GM18861 (cell line): ENCODE measurements around the gene HUS1B.
"Not testable (repeated sequence)": the region's sequence is repeated elsewhere in the genome, so short reads cannot be mapped to it uniquely, and the experiment has no call there.

Experiments
- ATAC-seq: cut with Tn5 transposase; IDR thresholded peaks from one replicate; pipeline ENCODE4 v1.9.1; 2021; ENCODE audit not compliant: unreplicated experiment

The HUS1B gene

GRCh38 chr6:679282-679681, 22.4 kb upstream of the HUS1B start:
- ATAC-seq = no peak

GRCh38 chr6:678520-678919, 21.6 kb upstream of the HUS1B start:
- no peak for ATAC-seq

- ATAC-seq = no peak
Measured at GRCh38 chr6:677919-678318, 21.0 kb upstream of the HUS1B start.

GRCh38 chr6:674956-675355, 18.1 kb upstream of the HUS1B start:
- no peak for ATAC-seq

GRCh38 chr6:674406-674805, 17.5 kb upstream of the HUS1B start:
- no peak for ATAC-seq

GRCh38 chr6:667253-667927, 10.5 kb upstream of the HUS1B start:
- ATAC-seq = no peak

- ATAC-seq = no peak
Measured at GRCh38 chr6:665403-666267, 8.7 kb upstream of the HUS1B start.

GRCh38 chr6:663788-664187, 6.9 kb upstream of the HUS1B start:
- ATAC-seq = not testable (repeated sequence)

GRCh38 chr6:659716-660581, 3.0 kb upstream of the HUS1B start:
- no peak for ATAC-seq

- no peak for ATAC-seq
Measured at GRCh38 chr6:658244-658643, 1.3 kb upstream of the HUS1B start.

GRCh38 chr6:657743-658142, 843 bp upstream of the HUS1B start:
- ATAC-seq = no peak

GRCh38 chr6:654136-654535, 2.8 kb downstream of the HUS1B start:
- no peak for ATAC-seq

GRCh38 chr6:652865-653264, 4.0 kb downstream of the HUS1B start:
- no peak for ATAC-seq

GRCh38 chr6:650098-650497, 6.8 kb downstream of the HUS1B start:
- ATAC-seq = no peak

- ATAC-seq = no peak
Measured at GRCh38 chr6:642805-643204, 14.1 kb downstream of the HUS1B start.

- no peak for ATAC-seq
Measured at GRCh38 chr6:641225-641985, 15.5 kb downstream of the HUS1B start.

- ATAC-seq = no peak
Measured at GRCh38 chr6:636488-636887, 20.4 kb downstream of the HUS1B start.

GRCh38 chr6:635233-635632, 21.7 kb downstream of the HUS1B start:
- no peak for ATAC-seq

GRCh38 chr6:633611-634010, 23.3 kb downstream of the HUS1B start:
- no peak for ATAC-seq

- ATAC-seq = no peak
Measured at GRCh38 chr6:628766-629165, 28.1 kb downstream of the HUS1B start.

- ATAC-seq = no peak
Measured at GRCh38 chr6:626236-626635, 30.7 kb downstream of the HUS1B start.
